Upper lobe of right lung (tissue), 1 donor: Measurements from ENCODE around the gene DIP2C. TPM values are rescaled to one million over a fixed set of nuclear protein-coding genes. Genes with fewer than 3 reads are reported as not detected.
A peak's percentile ranks its signal among the peaks of the same experiment; 100 is the strongest.

Experiments
- ATAC-seq: fragments of 200-7000 bp; cut with Tn5 transposase; one replicate; pipeline ENCODE4 v1.9.1; 2020; ENCODE audit warnings: mild to moderate bottlenecking, moderate library complexity
- DNase-seq: peaks from one replicate; pipeline ENCODE4 v3.0.0-alpha.2; 2020
- H3K27ac ChIP-seq: fragments of 200-600 bp; one replicate; pipeline ENCODE4 v1.8.0; 2022
- H3K27me3 ChIP-seq: fragments of 200-600 bp; one replicate; pipeline ENCODE4 v1.8.0; 2022; ENCODE audit warnings: mild to moderate bottlenecking
- H3K36me3 ChIP-seq: fragments of 200-600 bp; one replicate; pipeline ENCODE4 v1.8.0; 2022
- H3K4me1 ChIP-seq: fragments of 200-600 bp; one replicate; pipeline ENCODE4 v1.8.0; 2022
- H3K4me3 ChIP-seq: fragments of 200-600 bp; one replicate; pipeline ENCODE4 v1.8.0; 2022; ENCODE audit warnings: mild to moderate bottlenecking
- H3K9me3 ChIP-seq: fragments of 200-600 bp; one replicate; pipeline ENCODE4 v1.8.0; 2022
- intact Hi-C: fragments of 100-400 bp; cut with DNase I; formaldehyde crosslinking; loops from one replicate; pipeline ENCODE4 v1.11.0; 2022
- total RNA-seq: library from RNA; stranded (reverse); fragmentation: NEBNext Ultra II Directional; extraction: Animal tissue kit (Norgen Biotek cat#: 25700); gene quantifications from one replicate; pipeline ENCODE4 v1.2.1, GENCODE V29; 2021
- TF ChIP-seq, protein P1 (sequence below): fragments of 200-600 bp; IDR thresholded peaks from one replicate; pipeline ENCODE4 v1.8.0; 2022; ENCODE audit warnings: antibody characterized with exemption
- donor health status: DM: no; HTN: yes; CAD: no; lungs with severe emphysema.

The DIP2C gene
- total RNA-seq, 1 donor from 2014 or later, result 17.3 TPM

DNA sequence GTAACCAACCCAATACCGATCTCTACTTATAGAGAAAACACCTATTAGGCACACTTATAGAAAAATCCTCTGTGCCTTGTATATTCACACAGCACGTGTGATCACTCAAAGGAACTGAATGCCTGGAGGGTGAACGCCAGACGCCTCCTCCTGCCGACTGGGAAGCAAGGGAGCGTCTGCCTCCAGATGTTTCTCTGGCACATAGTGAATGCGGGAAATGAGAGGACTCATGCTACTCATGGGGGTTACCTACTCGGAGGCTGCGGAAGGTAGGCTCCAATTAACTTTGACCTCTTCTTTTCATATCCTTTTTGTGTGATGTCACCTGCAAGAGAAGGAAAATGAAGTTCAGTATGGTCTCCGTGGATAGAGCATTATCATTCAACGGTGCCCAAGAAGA lies 203.3 kb downstream of the DIP2C start:
- TF ChIP-seq, protein P1, sequence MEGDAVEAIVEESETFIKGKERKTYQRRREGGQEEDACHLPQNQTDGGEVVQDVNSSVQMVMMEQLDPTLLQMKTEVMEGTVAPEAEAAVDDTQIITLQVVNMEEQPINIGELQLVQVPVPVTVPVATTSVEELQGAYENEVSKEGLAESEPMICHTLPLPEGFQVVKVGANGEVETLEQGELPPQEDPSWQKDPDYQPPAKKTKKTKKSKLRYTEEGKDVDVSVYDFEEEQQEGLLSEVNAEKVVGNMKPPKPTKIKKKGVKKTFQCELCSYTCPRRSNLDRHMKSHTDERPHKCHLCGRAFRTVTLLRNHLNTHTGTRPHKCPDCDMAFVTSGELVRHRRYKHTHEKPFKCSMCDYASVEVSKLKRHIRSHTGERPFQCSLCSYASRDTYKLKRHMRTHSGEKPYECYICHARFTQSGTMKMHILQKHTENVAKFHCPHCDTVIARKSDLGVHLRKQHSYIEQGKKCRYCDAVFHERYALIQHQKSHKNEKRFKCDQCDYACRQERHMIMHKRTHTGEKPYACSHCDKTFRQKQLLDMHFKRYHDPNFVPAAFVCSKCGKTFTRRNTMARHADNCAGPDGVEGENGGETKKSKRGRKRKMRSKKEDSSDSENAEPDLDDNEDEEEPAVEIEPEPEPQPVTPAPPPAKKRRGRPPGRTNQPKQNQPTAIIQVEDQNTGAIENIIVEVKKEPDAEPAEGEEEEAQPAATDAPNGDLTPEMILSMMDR, result no peak
- Histone ChIP-seq H3K4me3 (no peak overlapping the region), H3K4me1 (no peaks in the 10 kb centered on the region), H3K36me3 (no peaks in the 10 kb centered on the region), H3K27me3 (no peaks in the 10 kb centered on the region), H3K9me3 (no peaks in the 10 kb centered on the region), H3K27ac (no peak overlapping the region)
- ATAC-seq, result no peak
- intact Hi-C loops, result no loop called here
- DNase-seq, result peak; percentile 28

DNA sequence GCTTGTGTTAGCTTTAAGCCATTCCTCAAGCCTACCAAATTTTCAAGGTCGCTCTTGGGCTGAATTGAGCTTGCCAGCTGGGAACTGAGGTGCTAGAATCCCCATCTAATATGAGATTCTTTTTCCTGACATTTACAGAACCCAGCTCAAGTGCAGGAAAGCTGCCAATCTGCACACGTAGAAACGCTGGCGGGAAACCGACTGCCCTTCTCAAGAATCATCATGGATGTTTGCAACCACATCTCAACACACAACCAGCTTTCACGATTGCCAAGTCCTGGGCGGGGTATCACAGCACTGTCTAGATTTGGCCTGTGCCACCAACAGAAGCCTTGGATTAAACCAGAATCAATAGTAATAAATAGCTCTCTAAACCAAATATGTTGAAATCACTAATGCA lies 203.7 kb downstream of the DIP2C start:
- Histone ChIP-seq H3K9me3 (no peaks in the 10 kb centered on the region), H3K36me3 (no peaks in the 10 kb centered on the region), H3K4me3 (no peak overlapping the region), H3K27ac (no peak overlapping the region), H3K4me1 (no peaks in the 10 kb centered on the region), H3K27me3 (no peaks in the 10 kb centered on the region)
- ATAC-seq (no peak), DNase-seq (peak; percentile 48)
- intact Hi-C loops, result no loop called here
- TF ChIP-seq, protein P1, result no peak

DNA sequence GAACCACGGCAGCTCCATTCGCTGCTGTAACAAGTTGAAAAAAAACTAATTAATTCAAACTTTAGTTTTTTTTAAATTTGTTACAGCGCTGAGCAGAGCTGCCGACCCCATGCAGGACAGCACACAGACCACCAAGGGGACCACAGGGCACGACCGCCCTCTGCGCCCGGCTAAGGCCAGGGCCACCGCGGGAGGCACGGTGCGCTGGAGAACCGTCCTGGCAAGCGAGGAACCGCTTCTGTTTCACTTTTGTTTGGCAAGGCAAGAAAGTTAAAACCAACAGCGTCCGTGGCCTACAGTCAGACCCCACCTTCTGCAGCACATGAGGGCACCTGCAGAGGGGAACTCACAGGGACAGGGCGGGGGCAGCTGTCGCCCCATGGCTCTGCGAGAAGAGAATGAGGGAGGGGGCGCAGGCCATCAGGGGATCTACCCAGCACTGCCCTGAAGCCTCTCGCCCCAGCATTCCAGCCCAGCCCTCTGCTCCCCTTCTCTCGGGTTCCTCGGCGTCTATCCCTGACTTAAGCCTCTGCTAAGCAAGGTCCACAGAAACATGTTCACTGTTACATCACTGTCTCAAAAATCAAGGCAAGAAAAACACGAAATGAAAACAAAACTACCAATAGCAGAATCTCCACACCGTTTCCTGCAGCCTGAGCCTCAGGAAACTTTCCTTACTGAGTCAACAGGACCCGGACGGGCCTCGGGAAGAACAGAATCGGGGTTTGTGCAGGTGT lies 204.4 kb downstream of the DIP2C start:
- Histone ChIP-seq H3K9me3 (no peaks in the 10 kb centered on the region), H3K36me3 (no peaks in the 10 kb centered on the region), H3K4me1 (no peaks in the 10 kb centered on the region), H3K27me3 (no peaks in the 10 kb centered on the region), H3K4me3 (peak overlapping the region; percentile 47), H3K27ac (peak overlapping the region; percentile 77)
- ATAC-seq (peak; percentile 28), DNase-seq (no peak)
- TF ChIP-seq, protein P1, result no peak
- intact Hi-C loops, result no loop called here

DNA sequence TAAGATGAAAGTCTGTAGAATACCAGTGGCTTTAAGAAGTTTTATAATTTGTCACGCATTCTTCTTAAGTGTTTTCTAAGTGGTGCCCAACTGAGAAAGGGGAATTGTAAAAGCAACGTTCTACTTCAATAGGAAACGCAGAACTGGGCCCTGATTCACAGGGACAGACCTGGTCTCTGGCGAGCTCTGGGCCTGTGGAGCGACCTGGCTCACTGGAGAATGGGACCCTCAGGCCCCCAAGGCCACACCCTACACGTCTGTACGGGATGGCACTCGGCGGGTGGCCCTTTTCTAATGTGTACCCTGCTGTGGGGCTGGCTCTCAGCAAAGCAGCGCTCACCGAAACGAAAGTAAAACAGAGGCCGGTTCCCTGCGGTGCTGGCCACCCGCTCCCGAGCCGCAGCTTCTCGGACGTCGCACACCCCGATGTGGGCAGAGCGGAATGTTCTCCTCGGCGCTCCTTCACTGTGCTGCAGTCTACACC lies 205.0 kb downstream of the DIP2C start:
- Histone ChIP-seq H3K9me3 (no peaks in the 10 kb centered on the region), H3K27me3 (no peaks in the 10 kb centered on the region), H3K4me3 (peak overlapping the region; percentile 47), H3K27ac (peak overlapping the region; percentile 77), H3K4me1 (no peaks in the 10 kb centered on the region), H3K36me3 (no peaks in the 10 kb centered on the region)
- TF ChIP-seq, protein P1, result no peak
- intact Hi-C loops, result no loop called here
- peak; percentile 74 for ATAC-seq
- DNase-seq, result peak; percentile 74

DNA sequence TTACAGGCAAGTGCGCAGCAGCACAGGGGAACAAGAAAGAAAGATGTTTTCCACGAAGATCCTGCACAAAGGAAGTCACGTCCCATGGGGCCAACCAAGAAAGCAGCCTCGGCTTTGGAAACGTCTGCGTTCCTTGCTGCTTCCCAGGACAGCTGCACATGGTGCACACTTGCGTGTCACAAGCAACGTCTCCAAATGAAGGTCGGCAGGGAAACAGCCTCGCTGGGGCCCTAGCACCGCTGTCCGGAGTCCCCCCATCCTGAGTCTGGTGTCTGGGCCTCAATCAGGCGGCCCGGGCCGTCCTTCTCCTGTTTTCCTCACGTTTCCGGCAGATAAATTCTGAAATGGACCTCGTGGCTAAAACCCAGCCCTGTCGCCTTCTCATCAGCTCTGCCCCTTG lies 206.2 kb downstream of the DIP2C start:
- H3K4me1 ChIP-seq, result no peaks in the 10 kb centered on the region
- H3K27ac ChIP-seq, result no peak overlapping the region
- peak; percentile 60 for DNase-seq
- no peak for ATAC-seq
- H3K4me3 ChIP-seq, result no peak overlapping the region
- H3K36me3 ChIP-seq, result no peaks in the 10 kb centered on the region
- TF ChIP-seq, protein P1, result no peak
- no peaks in the 10 kb centered on the region for H3K27me3 ChIP-seq
- H3K9me3 ChIP-seq, result no peaks in the 10 kb centered on the region
- intact Hi-C loops, result no loop called here
